ENCODE measurements around the gene CCDC61. TPM values are rescaled to one million over a fixed set of nuclear protein-coding genes. Genes with fewer than 3 reads are reported as not detected.

Gene CCDC61
- total RNA-seq, 1 experiment from 2014 or later: 24.8 TPM

- Histone ChIP-seq H3K27ac (no peak overlapping the region), H3K79me2 (ENCODE audit: low read depth) (no peaks in the 10 kb centered on the region), H3K4me3 (no peak overlapping the region), H3K4me2 (no peak overlapping the region), H3K9me3 (ENCODE audit: insufficient read depth, low read depth) (no peaks in the 10 kb centered on the region), H3F3A (ENCODE audit: insufficient read depth, low read depth) (peaks cover 11% of the 10 kb centered on the region; the same call in 1 of the 2 replicates), H2AFZ (no peak overlapping the region), H3K27me3 (ENCODE audit: insufficient read depth, low read depth) (0 out of 2 replicates have a peak, but pooled peaks cover 5% of the 10 kb centered on the region), H3K4me1 (replicated peaks; ENCODE audit: insufficient read depth) (peaks cover 21% of the 10 kb centered on the region), H3K36me3 (ENCODE audit: low read depth) (no peaks in the 10 kb centered on the region), H4K20me1 (ENCODE audit: insufficient read depth) (no peaks in the 10 kb centered on the region), H3K9me2 (ENCODE audit: insufficient read depth) (no peaks in the 10 kb centered on the region)
- DNase-seq: no peak
- ChIA-PET POLR2A (ENCODE audit: unreplicated experiment) (no interaction called here), CTCF (interaction anchor here (0.6 to 1.1 kb wide), 2 partner anchors 10 to 631 kb away, joined by 3 read pairs; no protein-coding TSS in a partner anchor)
- intact Hi-C loops (cut with micrococcal nuclease; ENCODE audit: unreplicated experiment): no loop called here
- TF ChIP-seq EZH2 (IDR thresholded peaks at IDR 0.05; ENCODE audit: low read depth): no peak
- TF ChIP-seq CTCF (conservative IDR thresholded peaks at IDR 0.05): no peak
- no TSS peak for BruUV-seq (replicated peaks)
Measured at GRCh38 chr19:46036744-46037128, 41.5 kb downstream of the CCDC61 start.

GRCh38 chr19:46040125-46040524 is 44.9 kb downstream of the CCDC61 start:
- Histone ChIP-seq H2AFZ (no peak overlapping the region), H3K9me2 (ENCODE audit: insufficient read depth) (no peaks in the 10 kb centered on the region), H3K9me3 (ENCODE audit: insufficient read depth, low read depth) (peaks cover 23% of the 10 kb centered on the region; the same call in 1 of the 2 replicates), H3K4me2 (no peak overlapping the region), H3K79me2 (ENCODE audit: low read depth) (no peaks in the 10 kb centered on the region), H3K36me3 (ENCODE audit: low read depth) (peaks cover 10% of the 10 kb centered on the region; the same call in 1 of the 2 replicates), H3K4me1 (replicated peaks; ENCODE audit: insufficient read depth) (peaks cover 27% of the 10 kb centered on the region), H3K4me3 (no peak overlapping the region), H3F3A (ENCODE audit: insufficient read depth, low read depth) (peaks cover 11% of the 10 kb centered on the region; the same call in 1 of the 2 replicates), H3K27me3 (ENCODE audit: insufficient read depth, low read depth) (peaks cover 25% of the 10 kb centered on the region; the same call in 1 of the 2 replicates), H4K20me1 (ENCODE audit: insufficient read depth) (no peaks in the 10 kb centered on the region), H3K27ac (no peak overlapping the region)
- intact Hi-C loops (cut with micrococcal nuclease; ENCODE audit: unreplicated experiment): loop anchor here (2.0 kb wide), 2 partner anchors 17 to 29 kb away; no protein-coding TSS in a partner anchor
- no TSS peak for BruUV-seq (replicated peaks)
- no peak for DNase-seq
- TF ChIP-seq CTCF (conservative IDR thresholded peaks at IDR 0.05): no peak
- no peak for TF ChIP-seq EZH2 (IDR thresholded peaks at IDR 0.05; ENCODE audit: low read depth)
- POLR2A ChIA-PET (ENCODE audit: unreplicated experiment): no interaction called here
- CTCF ChIA-PET: no interaction called here

- CTCF ChIA-PET: interaction anchor here (0.6 to 1.4 kb wide), 3 partner anchors 36 to 476 kb away, joined by 3 to 6 read pairs (median 3); no protein-coding TSS in a partner anchor
- peak; percentile 40 to 80 for DNase-seq
- no peak for TF ChIP-seq CTCF (conservative IDR thresholded peaks at IDR 0.05)
- H3K4me1 ChIP-seq (replicated peaks; ENCODE audit: insufficient read depth): peaks cover 27% of the 10 kb centered on the region
- peaks cover 33% of the 10 kb centered on the region; the same call in 1 of the 2 replicates for H3K27me3 ChIP-seq (ENCODE audit: insufficient read depth, low read depth)
- H2AFZ ChIP-seq: no peak within 1 kb of the TSS
- peak within 1 kb of the TSS; percentile 52 for H3K4me2 ChIP-seq
- H3K9me2 ChIP-seq (ENCODE audit: insufficient read depth): no peaks in the 10 kb centered on the region
- H3K79me2 ChIP-seq (ENCODE audit: low read depth): no peaks in the 10 kb centered on the region
- peaks cover 23% of the 10 kb centered on the region; the same call in 1 of the 2 replicates for H3K9me3 ChIP-seq (ENCODE audit: insufficient read depth, low read depth)
- POLR2A ChIA-PET (ENCODE audit: unreplicated experiment): interaction anchor here (0.5 kb wide), 1 partner anchor 620 kb away, joined by 16 read pairs; the partner anchor contains the start of gene DACT3
- H4K20me1 ChIP-seq (ENCODE audit: insufficient read depth): no peaks in the 10 kb centered on the region
- H3F3A ChIP-seq (ENCODE audit: insufficient read depth, low read depth): peaks cover 11% of the 10 kb centered on the region; the same call in 1 of the 2 replicates
- no peak within 1 kb of the TSS for H3K4me3 ChIP-seq
- no TSS peak for BruUV-seq (replicated peaks)
- H3K27ac ChIP-seq: no peak within 1 kb of the TSS
- intact Hi-C loops (cut with micrococcal nuclease; ENCODE audit: unreplicated experiment): loop anchor here (2.0 kb wide), 2 partner anchors 16 to 28 kb away; no protein-coding TSS in a partner anchor
- H3K36me3 ChIP-seq (ENCODE audit: low read depth): peaks cover 10% of the 10 kb centered on the region; the same call in 1 of the 2 replicates
Measured at GRCh38 chr19:46040952-46041500, 45.8 kb downstream of the CCDC61 start, which contains the start of gene IGFL4. Gene IGFL4 (minus strand): TSS chr19:46041002. CDS start chr19:46040962, 40 bp downstream.

All from PC-9 (cell line).